ENCODE data around the gene UBE2L3. TPM values are rescaled to one million over a fixed set of nuclear protein-coding genes. Genes with fewer than 3 reads are reported as not detected.

UBE2L3 gene
- total and polyA plus RNA-seq, 2 of the 8 experiments (the other 6 are each of a cell fraction or from before 2014, with no cell fraction given) = 63.5 to 90.0 TPM

GRCh38 chr22:21665047-21665851, 97.7 kb downstream of the UBE2L3 start (continued):
- TF ChIP-seq TEAD4 (IDR thresholded peaks at IDR 0.05; ENCODE audit: low read depth, low read length) (no peak), EP300 (IDR thresholded peaks at IDR 0.05; ENCODE audit: borderline replicate concordance in 1 of 2, low read depth in 2 of 2, low read length in 2 of 2) (no peak), HDAC6 (IDR thresholded peaks at IDR 0.05; ENCODE audit: low read depth, low read length) (no peak), SUZ12 (IDR thresholded peaks at IDR 0.05; ENCODE audit: low read length) (no peak), CBX5 (IDR thresholded peaks at IDR 0.05; ENCODE audit: low read depth, low read length) (no peak), TBP (IDR thresholded peaks at IDR 0.05; ENCODE audit: low read depth, low read length) (no peak), POU5F1 (IDR thresholded peaks at IDR 0.05; ENCODE audit: low read depth, low read length) (no peak)
